ENCODE data around the gene SVEP1. TPM values are rescaled to one million over a fixed set of nuclear protein-coding genes. Genes with fewer than 3 reads are reported as not detected.
A peak's percentile ranks its signal among the peaks of the same experiment; 100 is the strongest.

SVEP1 gene
- total and polyA plus RNA-seq, 2 of the 13 experiments (the other 11 are each of a cell fraction or from before 2014, with no cell fraction given) = not detected

GRCh38 chr9:110541950-110542349, 37.6 kb downstream of the SVEP1 start:
- ATAC-seq = no peak
- no peaks in the 10 kb centered on the region for H3K4me1 ChIP-seq (ENCODE audit: insufficient read depth, low read length)
- H3K9ac ChIP-seq (ENCODE audit: insufficient read depth, low read depth, low read length) = no peak overlapping the region
- no peaks in the 10 kb centered on the region for H3K27me3 ChIP-seq (ENCODE audit: control insufficient read depth in 1 of 2, insufficient read depth in 2 of 2, low read length in 2 of 2)
- H3K4me2 ChIP-seq (ENCODE audit: low read depth, low read length) = no peak overlapping the region
- H4K20me1 ChIP-seq (ENCODE audit: insufficient read depth, low read length) = no peaks in the 10 kb centered on the region
- no TSS peak for BruUV-seq (replicated peaks)
- TF ChIP-seq ETV5 (CRISPR knock-in tag; IDR thresholded peaks at IDR 0.05; ENCODE audit: borderline replicate concordance) (no peak), CEBPB (IDR thresholded peaks at IDR 0.05; ENCODE audit: borderline replicate concordance, low read depth, low read length) (peak; percentile 36; the same call in 1 of the 2 replicates)
- H3K4me3 ChIP-seq (replicated peaks in 1 of 3; ENCODE audit: insufficient read depth in 1 of 3, low read depth in 2 of 3, low read length in 3 of 3) = no peak overlapping the region
- no peaks in the 10 kb centered on the region for H3K36me3 ChIP-seq (replicated peaks in 1 of 2; ENCODE audit: control insufficient read depth in 1 of 2, insufficient read depth in 2 of 2, low read length in 2 of 2)
- no peaks in the 10 kb centered on the region for H3K79me2 ChIP-seq (ENCODE audit: insufficient read depth, low read length)
- ChIA-PET CTCF (ENCODE audit: low intra/inter-chr PET ratio, low total read pairs) (no interaction called here), POLR2A (no interaction called here)
- no peak overlapping the region for H2AFZ ChIP-seq (ENCODE audit: low read length)
- no peak overlapping the region for H3K27ac ChIP-seq (ENCODE audit: extremely low read length, insufficient read depth, low read length)
- WGBS (ENCODE audit: low lambda C conversion rate) = 30% methylated on average over 2 of the region's 2 CpGs
- no peak for FAIRE-seq
- intact Hi-C loops (cut with micrococcal nuclease; ENCODE audit: unreplicated experiment) (no loop called here), in situ Hi-C loops (cut with HindIII; ENCODE audit: extremely low pct_ligation_motif_present, low pct_unique_long_range_greater_than_20kb) (no loop called here)
- DNase-seq (ENCODE audit: low spot score) = no peak
- H3K9me3 ChIP-seq (ENCODE audit: low read length) = no peaks in the 10 kb centered on the region

- FAIRE-seq (no peak), DNase-seq (ENCODE audit: low spot score) (no peak), ATAC-seq (no peak)
- in situ Hi-C loops (cut with HindIII; ENCODE audit: extremely low pct_ligation_motif_present, low pct_unique_long_range_greater_than_20kb) = no loop called here
- ChIA-PET CTCF (ENCODE audit: low intra/inter-chr PET ratio, low total read pairs) (no interaction called here), POLR2A (no interaction called here)
- Histone ChIP-seq H3K4me1 (ENCODE audit: insufficient read depth, low read length) (no peaks in the 10 kb centered on the region), H3K9me3 (ENCODE audit: low read length) (no peaks in the 10 kb centered on the region), H3K36me3 (replicated peaks in 1 of 2; ENCODE audit: control insufficient read depth in 1 of 2, insufficient read depth in 2 of 2, low read length in 2 of 2) (no peaks in the 10 kb centered on the region), H3K79me2 (ENCODE audit: insufficient read depth, low read length) (no peaks in the 10 kb centered on the region), H3K9ac (ENCODE audit: insufficient read depth, low read depth, low read length) (no peak overlapping the region), H3K27ac (ENCODE audit: extremely low read length, insufficient read depth, low read length) (no peak overlapping the region), H3K4me3 (replicated peaks in 1 of 3; ENCODE audit: insufficient read depth in 1 of 3, low read depth in 2 of 3, low read length in 3 of 3) (no peak overlapping the region), H4K20me1 (ENCODE audit: insufficient read depth, low read length) (no peaks in the 10 kb centered on the region), H3K27me3 (ENCODE audit: control insufficient read depth in 1 of 2, insufficient read depth in 2 of 2, low read length in 2 of 2) (no peaks in the 10 kb centered on the region), H2AFZ (ENCODE audit: low read length) (no peak overlapping the region), H3K4me2 (ENCODE audit: low read depth, low read length) (no peak overlapping the region)
- 22% methylated on average over 2 of the region's 2 CpGs for WGBS (ENCODE audit: low lambda C conversion rate)
- intact Hi-C loops (cut with micrococcal nuclease; ENCODE audit: unreplicated experiment) = no loop called here
- BruUV-seq (replicated peaks) = no TSS peak
- no peak for TF ChIP-seq MEIS1 (CRISPR knock-in tag; IDR thresholded peaks at IDR 0.05; ENCODE audit: borderline replicate concordance)
- no peak for TF ChIP-seq RFX3 (CRISPR knock-in tag; IDR thresholded peaks at IDR 0.05)
Measured at GRCh38 chr9:110538647-110539041, 40.9 kb downstream of the SVEP1 start.

All from HepG2 (cell line).